ENCODE measurements around the gene IP6K3.

The IP6K3 gene

GRCh38 chr6:33755070-33755869 lies 8.6 kb upstream of the IP6K3 start:
- H3K4me3 ChIP-seq = no peak overlapping the region
- DNase-seq (ENCODE audit: low spot score) = no peak
- TF ChIP-seq, protein P1, sequence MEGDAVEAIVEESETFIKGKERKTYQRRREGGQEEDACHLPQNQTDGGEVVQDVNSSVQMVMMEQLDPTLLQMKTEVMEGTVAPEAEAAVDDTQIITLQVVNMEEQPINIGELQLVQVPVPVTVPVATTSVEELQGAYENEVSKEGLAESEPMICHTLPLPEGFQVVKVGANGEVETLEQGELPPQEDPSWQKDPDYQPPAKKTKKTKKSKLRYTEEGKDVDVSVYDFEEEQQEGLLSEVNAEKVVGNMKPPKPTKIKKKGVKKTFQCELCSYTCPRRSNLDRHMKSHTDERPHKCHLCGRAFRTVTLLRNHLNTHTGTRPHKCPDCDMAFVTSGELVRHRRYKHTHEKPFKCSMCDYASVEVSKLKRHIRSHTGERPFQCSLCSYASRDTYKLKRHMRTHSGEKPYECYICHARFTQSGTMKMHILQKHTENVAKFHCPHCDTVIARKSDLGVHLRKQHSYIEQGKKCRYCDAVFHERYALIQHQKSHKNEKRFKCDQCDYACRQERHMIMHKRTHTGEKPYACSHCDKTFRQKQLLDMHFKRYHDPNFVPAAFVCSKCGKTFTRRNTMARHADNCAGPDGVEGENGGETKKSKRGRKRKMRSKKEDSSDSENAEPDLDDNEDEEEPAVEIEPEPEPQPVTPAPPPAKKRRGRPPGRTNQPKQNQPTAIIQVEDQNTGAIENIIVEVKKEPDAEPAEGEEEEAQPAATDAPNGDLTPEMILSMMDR (IDR thresholded peaks at IDR 0.05) = no peak
- no peak overlapping the region for H3K27ac ChIP-seq

DNA sequence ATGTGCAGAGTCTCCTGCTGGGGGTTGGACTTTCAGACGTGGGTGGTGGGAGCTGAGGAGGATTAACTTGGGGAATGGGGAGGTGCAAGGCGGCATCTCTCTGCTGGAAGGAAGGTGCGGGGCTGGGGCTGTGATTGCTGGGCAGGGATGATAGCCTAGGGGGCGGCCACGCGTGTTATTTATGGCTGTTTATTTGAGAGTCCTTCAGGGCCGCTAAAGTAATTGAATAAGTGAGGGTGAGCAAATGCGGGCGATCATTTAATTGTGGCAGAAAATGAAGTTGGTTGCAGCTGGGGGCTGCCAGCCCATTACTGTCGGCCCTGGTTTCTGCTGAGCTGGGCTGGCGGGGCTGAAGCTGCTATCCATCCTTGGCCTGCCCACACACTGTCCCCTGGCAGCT lies 7.5 kb upstream of the IP6K3 start:
- no peak for DNase-seq (ENCODE audit: low spot score)
- TF ChIP-seq, protein P1 (IDR thresholded peaks at IDR 0.05) = no peak
- Histone ChIP-seq H3K4me3 (no peak overlapping the region), H3K27ac (no peak overlapping the region)

DNA sequence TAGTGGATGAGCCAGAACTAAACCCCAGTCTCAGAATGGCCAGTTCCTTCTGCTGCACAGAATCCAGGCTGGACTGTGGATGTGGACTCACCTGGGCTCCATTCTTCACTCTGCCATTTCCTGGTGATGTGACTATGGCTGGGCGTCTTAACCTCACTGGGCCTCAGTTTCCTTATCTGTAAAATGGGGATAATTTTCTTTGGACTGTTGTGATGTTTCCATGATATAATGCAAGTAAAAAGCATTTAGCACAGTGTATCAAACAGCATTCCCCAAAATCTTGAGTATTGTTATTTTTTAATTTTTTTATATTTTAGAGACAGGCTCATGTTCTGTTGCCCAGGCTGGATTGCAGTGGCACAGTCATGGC lies 5.9 kb upstream of the IP6K3 start:
- H3K27ac ChIP-seq = no peak overlapping the region
- TF ChIP-seq, protein P1 (IDR thresholded peaks at IDR 0.05) = no peak
- DNase-seq (ENCODE audit: low spot score) = no peak
- no peak overlapping the region for H3K4me3 ChIP-seq

- TF ChIP-seq, protein P1 (IDR thresholded peaks at IDR 0.05) = no peak
- H3K27ac ChIP-seq = no peak overlapping the region
- no peak overlapping the region for H3K4me3 ChIP-seq
- no peak for DNase-seq (ENCODE audit: low spot score)
Observed at GRCh38 chr6:33751771-33752645, 5.3 kb upstream of the IP6K3 start.

- no peak overlapping the region for H3K4me3 ChIP-seq
- H3K27ac ChIP-seq = no peak overlapping the region
- TF ChIP-seq, protein P1 (IDR thresholded peaks at IDR 0.05) = no peak
- DNase-seq (ENCODE audit: low spot score) = no peak
Observed at GRCh38 chr6:33750244-33750991, 3.7 kb upstream of the IP6K3 start.

- TF ChIP-seq, protein P1 (IDR thresholded peaks at IDR 0.05) = no peak
- Histone ChIP-seq H3K27ac (no peak overlapping the region), H3K4me3 (no peak overlapping the region)
- DNase-seq (ENCODE audit: low spot score) = no peak
Observed at GRCh38 chr6:33749401-33749800, 2.7 kb upstream of the IP6K3 start.

Measured in coronary artery (tissue), 2 donors.